OCI-M2 (cell line): ENCODE results near the gene BRWD1.
"Not testable (repeated sequence)": the region's sequence is repeated elsewhere in the genome, so short reads cannot be mapped to it uniquely, and the experiment has no call there.

Experiments used
- DNase-seq: peaks from one replicate; lab custom pipeline; 2025; ENCODE audit not compliant: unreplicated experiment; lab: John Stamatoyannopoulos, UW

Gene BRWD1

GRCh38 chr21:39288987-39289386 is 24.4 kb downstream of the BRWD1 start:
- DNase-seq, result no peak

GRCh38 chr21:39282911-39283310 is 30.5 kb downstream of the BRWD1 start:
- no peak for DNase-seq

GRCh38 chr21:39281853-39282252 is 31.6 kb downstream of the BRWD1 start:
- no peak for DNase-seq

- DNase-seq, result no peak
Measured at GRCh38 chr21:39281207-39281606, 32.2 kb downstream of the BRWD1 start.

GRCh38 chr21:39269620-39270019 is 43.8 kb downstream of the BRWD1 start:
- no peak for DNase-seq

- no peak for DNase-seq
Measured at GRCh38 chr21:39265603-39266002, 47.8 kb downstream of the BRWD1 start.

- DNase-seq, result no peak
Measured at GRCh38 chr21:39263372-39263771, 50.1 kb downstream of the BRWD1 start.

- no peak for DNase-seq
Measured at GRCh38 chr21:39258207-39258606, 55.2 kb downstream of the BRWD1 start.

GRCh38 chr21:39251326-39251725 is 62.1 kb downstream of the BRWD1 start:
- DNase-seq, result no peak

GRCh38 chr21:39238275-39238674 is 75.2 kb downstream of the BRWD1 start:
- no peak for DNase-seq

GRCh38 chr21:39232861-39233291 is 80.6 kb downstream of the BRWD1 start:
- DNase-seq, result no peak

GRCh38 chr21:39224930-39225329 is 88.5 kb downstream of the BRWD1 start:
- no peak for DNase-seq

- DNase-seq, result no peak
Measured at GRCh38 chr21:39221997-39222486, 91.4 kb downstream of the BRWD1 start.

- no peak for DNase-seq
Measured at GRCh38 chr21:39221282-39221996, 92.0 kb downstream of the BRWD1 start.

- not testable (repeated sequence) for DNase-seq
Measured at GRCh38 chr21:39220875-39221274, 92.6 kb downstream of the BRWD1 start.

- DNase-seq, result no peak
Measured at GRCh38 chr21:39220150-39220549, 93.3 kb downstream of the BRWD1 start.

- no peak for DNase-seq
Measured at GRCh38 chr21:39218082-39218409, 95.4 kb downstream of the BRWD1 start.

GRCh38 chr21:39217356-39218081 is 95.9 kb downstream of the BRWD1 start:
- DNase-seq, result no peak

GRCh38 chr21:39216290-39216689 is 97.1 kb downstream of the BRWD1 start:
- DNase-seq, result no peak

GRCh38 chr21:39215078-39215477 is 98.4 kb downstream of the BRWD1 start:
- no peak for DNase-seq

GRCh38 chr21:39209334-39209688 is 104.1 kb downstream of the BRWD1 start:
- DNase-seq, result no peak

GRCh38 chr21:39208624-39209333 is 104.7 kb downstream of the BRWD1 start:
- no peak for DNase-seq
